ENCODE measurements around the gene POC1A. TPM values are rescaled to one million over a fixed set of nuclear protein-coding genes. Genes with fewer than 3 reads are reported as not detected.

POC1A gene
- total and polyA plus RNA-seq, 2 experiments from 2014 or later: 19.1 to 26.7 TPM

DNA sequence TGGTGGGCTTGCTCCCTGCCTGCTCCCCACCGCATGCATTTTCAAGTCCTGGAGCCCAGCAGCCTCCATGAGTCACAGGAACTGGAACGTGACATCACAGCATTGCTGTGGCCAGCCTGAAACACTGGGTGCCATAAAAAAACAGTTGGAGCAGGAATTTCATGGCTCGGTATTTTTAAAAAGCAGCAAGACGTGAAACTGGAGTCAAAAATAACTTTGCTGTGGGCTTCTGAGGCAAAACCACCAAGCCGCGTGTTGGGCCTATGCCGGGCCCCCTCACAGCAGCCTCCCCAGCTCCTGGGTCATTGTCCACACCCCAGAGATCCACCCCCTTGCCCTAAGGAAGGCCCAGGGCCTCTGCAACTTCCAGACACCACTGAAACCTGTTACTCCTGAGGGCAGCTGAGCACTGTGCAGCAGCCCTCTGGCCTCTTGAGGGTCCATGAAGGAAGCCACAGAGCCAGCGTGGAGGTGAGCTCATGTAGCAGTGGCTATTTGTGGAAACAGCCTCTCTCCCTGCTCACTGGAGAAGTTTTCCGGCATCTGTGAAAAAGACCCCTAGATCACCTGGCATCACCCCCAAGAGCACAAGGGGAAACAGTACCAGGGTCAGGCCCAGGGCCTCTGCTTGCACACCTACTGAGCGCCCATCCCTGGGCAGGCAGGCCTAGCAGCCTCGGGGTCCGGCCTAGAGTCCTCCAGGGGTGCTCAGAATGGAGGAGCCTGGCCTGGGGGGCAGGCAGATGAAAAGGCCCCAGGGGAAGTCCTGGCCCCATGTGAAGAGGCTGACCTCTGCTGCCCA, 63.9 kb downstream of the POC1A start (continued):
- TF ChIP-seq, protein P1, sequence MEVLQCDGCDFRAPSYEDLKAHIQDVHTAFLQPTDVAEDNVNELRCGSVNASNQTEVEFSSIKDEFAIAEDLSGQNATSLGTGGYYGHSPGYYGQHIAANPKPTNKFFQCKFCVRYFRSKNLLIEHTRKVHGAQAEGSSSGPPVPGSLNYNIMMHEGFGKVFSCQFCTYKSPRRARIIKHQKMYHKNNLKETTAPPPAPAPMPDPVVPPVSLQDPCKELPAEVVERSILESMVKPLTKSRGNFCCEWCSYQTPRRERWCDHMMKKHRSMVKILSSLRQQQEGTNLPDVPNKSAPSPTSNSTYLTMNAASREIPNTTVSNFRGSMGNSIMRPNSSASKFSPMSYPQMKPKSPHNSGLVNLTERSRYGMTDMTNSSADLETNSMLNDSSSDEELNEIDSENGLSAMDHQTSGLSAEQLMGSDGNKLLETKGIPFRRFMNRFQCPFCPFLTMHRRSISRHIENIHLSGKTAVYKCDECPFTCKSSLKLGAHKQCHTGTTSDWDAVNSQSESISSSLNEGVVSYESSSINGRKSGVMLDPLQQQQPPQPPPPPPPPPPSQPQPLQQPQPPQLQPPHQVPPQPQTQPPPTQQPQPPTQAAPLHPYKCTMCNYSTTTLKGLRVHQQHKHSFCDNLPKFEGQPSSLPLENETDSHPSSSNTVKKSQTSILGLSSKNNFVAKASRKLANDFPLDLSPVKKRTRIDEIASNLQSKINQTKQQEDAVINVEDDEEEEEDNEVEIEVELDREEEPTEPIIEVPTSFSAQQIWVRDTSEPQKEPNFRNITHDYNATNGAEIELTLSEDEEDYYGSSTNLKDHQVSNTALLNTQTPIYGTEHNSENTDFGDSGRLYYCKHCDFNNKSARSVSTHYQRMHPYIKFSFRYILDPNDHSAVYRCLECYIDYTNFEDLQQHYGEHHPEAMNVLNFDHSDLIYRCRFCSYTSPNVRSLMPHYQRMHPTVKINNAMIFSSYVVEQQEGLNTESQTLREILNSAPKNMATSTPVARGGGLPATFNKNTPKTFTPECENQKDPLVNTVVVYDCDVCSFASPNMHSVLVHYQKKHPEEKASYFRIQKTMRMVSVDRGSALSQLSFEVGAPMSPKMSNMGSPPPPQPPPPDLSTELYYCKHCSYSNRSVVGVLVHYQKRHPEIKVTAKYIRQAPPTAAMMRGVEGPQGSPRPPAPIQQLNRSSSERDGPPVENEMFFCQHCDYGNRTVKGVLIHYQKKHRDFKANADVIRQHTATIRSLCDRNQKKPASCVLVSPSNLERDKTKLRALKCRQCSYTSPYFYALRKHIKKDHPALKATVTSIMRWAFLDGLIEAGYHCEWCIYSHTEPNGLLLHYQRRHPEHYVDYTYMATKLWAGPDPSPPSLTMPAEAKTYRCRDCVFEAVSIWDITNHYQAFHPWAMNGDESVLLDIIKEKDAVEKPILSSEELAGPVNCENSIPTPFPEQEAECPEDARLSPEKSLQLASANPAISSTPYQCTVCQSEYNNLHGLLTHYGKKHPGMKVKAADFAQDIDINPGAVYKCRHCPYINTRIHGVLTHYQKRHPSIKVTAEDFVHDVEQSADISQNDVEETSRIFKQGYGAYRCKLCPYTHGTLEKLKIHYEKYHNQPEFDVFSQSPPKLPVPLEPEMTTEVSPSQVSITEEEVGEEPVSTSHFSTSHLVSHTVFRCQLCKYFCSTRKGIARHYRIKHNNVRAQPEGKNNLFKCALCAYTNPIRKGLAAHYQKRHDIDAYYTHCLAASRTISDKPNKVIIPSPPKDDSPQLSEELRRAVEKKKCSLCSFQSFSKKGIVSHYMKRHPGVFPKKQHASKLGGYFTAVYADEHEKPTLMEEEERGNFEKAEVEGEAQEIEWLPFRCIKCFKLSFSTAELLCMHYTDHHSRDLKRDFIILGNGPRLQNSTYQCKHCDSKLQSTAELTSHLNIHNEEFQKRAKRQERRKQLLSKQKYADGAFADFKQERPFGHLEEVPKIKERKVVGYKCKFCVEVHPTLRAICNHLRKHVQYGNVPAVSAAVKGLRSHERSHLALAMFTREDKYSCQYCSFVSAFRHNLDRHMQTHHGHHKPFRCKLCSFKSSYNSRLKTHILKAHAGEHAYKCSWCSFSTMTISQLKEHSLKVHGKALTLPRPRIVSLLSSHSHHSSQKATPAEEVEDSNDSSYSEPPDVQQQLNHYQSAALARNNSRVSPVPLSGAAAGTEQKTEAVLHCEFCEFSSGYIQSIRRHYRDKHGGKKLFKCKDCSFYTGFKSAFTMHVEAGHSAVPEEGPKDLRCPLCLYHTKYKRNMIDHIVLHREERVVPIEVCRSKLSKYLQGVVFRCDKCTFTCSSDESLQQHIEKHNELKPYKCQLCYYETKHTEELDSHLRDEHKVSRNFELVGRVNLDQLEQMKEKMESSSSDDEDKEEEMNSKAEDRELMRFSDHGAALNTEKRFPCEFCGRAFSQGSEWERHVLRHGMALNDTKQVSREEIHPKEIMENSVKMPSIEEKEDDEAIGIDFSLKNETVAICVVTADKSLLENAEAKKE (CRISPR knock-in tag; IDR thresholded peaks at IDR 0.05): no peak
- TF ChIP-seq STAT1 (IDR thresholded peaks at IDR 0.05; ENCODE audit: unreplicated experiment): no peak
- no peak for TF ChIP-seq ZNF114 (CRISPR knock-in tag; IDR thresholded peaks at IDR 0.05)

DNA sequence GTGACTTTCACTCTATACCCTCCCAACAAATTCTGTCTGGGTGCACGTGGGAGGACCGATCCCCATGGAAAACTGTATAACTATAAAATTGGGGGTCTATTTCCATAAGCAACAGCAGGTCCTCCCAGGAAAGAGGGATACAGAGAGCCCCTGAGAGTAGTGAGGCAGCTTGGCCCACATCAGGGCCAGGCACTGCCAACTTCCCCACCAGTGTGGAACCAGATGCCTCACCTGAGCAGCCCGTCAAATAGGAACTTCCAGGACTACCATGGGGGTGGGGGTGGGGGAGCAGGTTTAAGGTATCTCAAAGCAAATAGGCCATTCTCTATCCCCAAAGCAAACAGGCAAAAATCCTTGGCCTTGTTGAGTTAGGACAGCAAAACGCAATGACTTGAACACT, 64.5 kb downstream of the POC1A start:
- H3K4me1 ChIP-seq (ENCODE audit: insufficient read depth): no peaks in the 10 kb centered on the region
- no peak overlapping the region for H3K4me3 ChIP-seq
- Mint-ChIP-seq H3K4me1 (peaks cover 21% of the 10 kb centered on the region; the same call in 2 of the 3 replicates), H3K27ac (no peak overlapping the region), H3K36me3 (ENCODE audit: low read depth) (peaks cover 4% of the 10 kb centered on the region; the same call in 1 of the 3 replicates), H3K27me3 (ENCODE audit: insufficient read depth, low read depth, poor library complexity) (peaks cover 6% of the 10 kb centered on the region), H3K9me3 (no peaks in the 10 kb centered on the region), H3K4me3 (no peak overlapping the region)
- no peaks in the 10 kb centered on the region for H3F3A ChIP-seq (replicated peaks; ENCODE audit: low read depth)
- no peaks in the 10 kb centered on the region; the same call in 1 of the 2 replicates for H3K36me3 ChIP-seq (ENCODE audit: insufficient read depth)
- DNase-seq (ENCODE audit: low spot score): no peak
- no peaks in the 10 kb centered on the region for H3K9me2 ChIP-seq (ENCODE audit: insufficient read depth)
- H2AFZ ChIP-seq: no peak overlapping the region
- no peaks in the 10 kb centered on the region for H3K27me3 ChIP-seq (ENCODE audit: insufficient read depth)
- no peak overlapping the region for H3K4me2 ChIP-seq
- ATAC-seq: no peak
- no peak overlapping the region for H3K27ac ChIP-seq (ENCODE audit: low read depth)
- H4K20me1 ChIP-seq (replicated peaks; ENCODE audit: insufficient read depth): no peaks in the 10 kb centered on the region; the same call in 1 of the 2 replicates
- H3K79me2 ChIP-seq (replicated peaks; ENCODE audit: insufficient read depth): no peaks in the 10 kb centered on the region
- TF ChIP-seq CREB1 (CRISPR knock-in tag; IDR thresholded peaks at IDR 0.05; ENCODE audit: low read depth) (no peak), ZNF331 (CRISPR knock-in tag; IDR thresholded peaks at IDR 0.05; ENCODE audit: low read depth) (no peak), JUNB (IDR thresholded peaks at IDR 0.05; ENCODE audit: unreplicated experiment) (no peak), NANOG (IDR thresholded peaks at IDR 0.05; ENCODE audit: borderline replicate concordance) (no peak), POLR2AphosphoS5 (IDR thresholded peaks at IDR 0.05; ENCODE audit: low read depth) (no peak), ZNF114 (CRISPR knock-in tag; IDR thresholded peaks at IDR 0.05) (no peak), STAT1 (IDR thresholded peaks at IDR 0.05; ENCODE audit: unreplicated experiment) (no peak), EZH2phosphoT487 (IDR thresholded peaks at IDR 0.05; ENCODE audit: unreplicated experiment) (no peak), EZH2 (IDR thresholded peaks at IDR 0.05; ENCODE audit: low read depth, unreplicated experiment) (no peak)
- TF ChIP-seq, protein P2, sequence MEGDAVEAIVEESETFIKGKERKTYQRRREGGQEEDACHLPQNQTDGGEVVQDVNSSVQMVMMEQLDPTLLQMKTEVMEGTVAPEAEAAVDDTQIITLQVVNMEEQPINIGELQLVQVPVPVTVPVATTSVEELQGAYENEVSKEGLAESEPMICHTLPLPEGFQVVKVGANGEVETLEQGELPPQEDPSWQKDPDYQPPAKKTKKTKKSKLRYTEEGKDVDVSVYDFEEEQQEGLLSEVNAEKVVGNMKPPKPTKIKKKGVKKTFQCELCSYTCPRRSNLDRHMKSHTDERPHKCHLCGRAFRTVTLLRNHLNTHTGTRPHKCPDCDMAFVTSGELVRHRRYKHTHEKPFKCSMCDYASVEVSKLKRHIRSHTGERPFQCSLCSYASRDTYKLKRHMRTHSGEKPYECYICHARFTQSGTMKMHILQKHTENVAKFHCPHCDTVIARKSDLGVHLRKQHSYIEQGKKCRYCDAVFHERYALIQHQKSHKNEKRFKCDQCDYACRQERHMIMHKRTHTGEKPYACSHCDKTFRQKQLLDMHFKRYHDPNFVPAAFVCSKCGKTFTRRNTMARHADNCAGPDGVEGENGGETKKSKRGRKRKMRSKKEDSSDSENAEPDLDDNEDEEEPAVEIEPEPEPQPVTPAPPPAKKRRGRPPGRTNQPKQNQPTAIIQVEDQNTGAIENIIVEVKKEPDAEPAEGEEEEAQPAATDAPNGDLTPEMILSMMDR (conservative IDR thresholded peaks at IDR 0.05; ENCODE audit: low read depth in 2 of 2): no peak
- TF ChIP-seq, protein P3, sequence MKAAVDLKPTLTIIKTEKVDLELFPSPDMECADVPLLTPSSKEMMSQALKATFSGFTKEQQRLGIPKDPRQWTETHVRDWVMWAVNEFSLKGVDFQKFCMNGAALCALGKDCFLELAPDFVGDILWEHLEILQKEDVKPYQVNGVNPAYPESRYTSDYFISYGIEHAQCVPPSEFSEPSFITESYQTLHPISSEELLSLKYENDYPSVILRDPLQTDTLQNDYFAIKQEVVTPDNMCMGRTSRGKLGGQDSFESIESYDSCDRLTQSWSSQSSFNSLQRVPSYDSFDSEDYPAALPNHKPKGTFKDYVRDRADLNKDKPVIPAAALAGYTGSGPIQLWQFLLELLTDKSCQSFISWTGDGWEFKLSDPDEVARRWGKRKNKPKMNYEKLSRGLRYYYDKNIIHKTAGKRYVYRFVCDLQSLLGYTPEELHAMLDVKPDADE (IDR thresholded peaks at IDR 0.05): no peak

Measured in GM23338 (cell line).